ENCODE measurements around the gene RIPK4. TPM values are rescaled to one million over a fixed set of nuclear protein-coding genes. Genes with fewer than 3 reads are reported as not detected.
"Not testable (repeated sequence)": the region's sequence is repeated elsewhere in the genome, so short reads cannot be mapped to it uniquely, and the experiment has no call there.

RIPK4 gene
- polyA plus RNA-seq, 1 donor from 2014 or later: not detected

DNA sequence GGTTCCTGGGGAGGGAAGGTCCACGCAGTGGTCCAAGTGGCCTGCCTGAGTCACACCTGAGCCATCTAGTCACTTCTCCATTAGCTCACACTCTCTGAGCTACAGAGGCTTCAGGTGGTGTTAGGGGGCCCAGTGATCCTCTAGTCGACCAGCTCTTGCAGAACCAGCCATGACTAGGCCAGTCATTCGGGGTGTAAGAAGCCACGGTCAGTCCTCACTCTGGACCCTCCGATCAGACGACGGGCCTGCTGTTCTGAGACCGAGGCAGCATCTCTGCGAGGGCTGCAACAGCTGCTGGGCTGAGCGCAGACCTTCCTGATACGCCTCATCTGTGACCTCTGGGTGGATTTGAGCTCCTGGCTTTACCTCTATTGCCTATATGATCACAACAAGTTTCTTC, 68.8 kb downstream of the RIPK4 start:
- TF ChIP-seq POLR2AphosphoS5 (IDR thresholded peaks at IDR 0.05): no peak
- TF ChIP-seq, protein P1, sequence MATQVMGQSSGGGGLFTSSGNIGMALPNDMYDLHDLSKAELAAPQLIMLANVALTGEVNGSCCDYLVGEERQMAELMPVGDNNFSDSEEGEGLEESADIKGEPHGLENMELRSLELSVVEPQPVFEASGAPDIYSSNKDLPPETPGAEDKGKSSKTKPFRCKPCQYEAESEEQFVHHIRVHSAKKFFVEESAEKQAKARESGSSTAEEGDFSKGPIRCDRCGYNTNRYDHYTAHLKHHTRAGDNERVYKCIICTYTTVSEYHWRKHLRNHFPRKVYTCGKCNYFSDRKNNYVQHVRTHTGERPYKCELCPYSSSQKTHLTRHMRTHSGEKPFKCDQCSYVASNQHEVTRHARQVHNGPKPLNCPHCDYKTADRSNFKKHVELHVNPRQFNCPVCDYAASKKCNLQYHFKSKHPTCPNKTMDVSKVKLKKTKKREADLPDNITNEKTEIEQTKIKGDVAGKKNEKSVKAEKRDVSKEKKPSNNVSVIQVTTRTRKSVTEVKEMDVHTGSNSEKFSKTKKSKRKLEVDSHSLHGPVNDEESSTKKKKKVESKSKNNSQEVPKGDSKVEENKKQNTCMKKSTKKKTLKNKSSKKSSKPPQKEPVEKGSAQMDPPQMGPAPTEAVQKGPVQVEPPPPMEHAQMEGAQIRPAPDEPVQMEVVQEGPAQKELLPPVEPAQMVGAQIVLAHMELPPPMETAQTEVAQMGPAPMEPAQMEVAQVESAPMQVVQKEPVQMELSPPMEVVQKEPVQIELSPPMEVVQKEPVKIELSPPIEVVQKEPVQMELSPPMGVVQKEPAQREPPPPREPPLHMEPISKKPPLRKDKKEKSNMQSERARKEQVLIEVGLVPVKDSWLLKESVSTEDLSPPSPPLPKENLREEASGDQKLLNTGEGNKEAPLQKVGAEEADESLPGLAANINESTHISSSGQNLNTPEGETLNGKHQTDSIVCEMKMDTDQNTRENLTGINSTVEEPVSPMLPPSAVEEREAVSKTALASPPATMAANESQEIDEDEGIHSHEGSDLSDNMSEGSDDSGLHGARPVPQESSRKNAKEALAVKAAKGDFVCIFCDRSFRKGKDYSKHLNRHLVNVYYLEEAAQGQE (IDR thresholded peaks at IDR 0.05; ENCODE audit: borderline replicate concordance): no peak
- TF ChIP-seq EP300 (conservative IDR thresholded peaks at IDR 0.05; ENCODE audit: poor library complexity, severe bottlenecking): no peak
- no peak for TF ChIP-seq TAF1 (IDR thresholded peaks at IDR 0.05; ENCODE audit: low read depth)
- TF ChIP-seq EZH2 (IDR thresholded peaks at IDR 0.05; ENCODE audit: borderline replicate concordance, insufficient read depth, low read length, poor library complexity, severe bottlenecking): no peak
- no peak for TF ChIP-seq CTCF (IDR thresholded peaks at IDR 0.05; ENCODE audit: poor library complexity, severe bottlenecking)
- no peak for TF ChIP-seq SMC3 (conservative IDR thresholded peaks at IDR 0.05; ENCODE audit: poor library complexity)
- TF ChIP-seq RAD21 (conservative IDR thresholded peaks at IDR 0.05): no peak
- TF ChIP-seq MXI1 (conservative IDR thresholded peaks at IDR 0.05; ENCODE audit: poor library complexity, severe bottlenecking): no peak
- no peak overlapping the region for H3K4me3 ChIP-seq (ENCODE audit: low read length)
- no peak overlapping the region for H2AFZ ChIP-seq (ENCODE audit: low read depth, low read length)
- no peak overlapping the region for H3K27ac ChIP-seq (ENCODE audit: low read length)
- H3K4me2 ChIP-seq (ENCODE audit: low read length): no peak overlapping the region
- H3K9me3 ChIP-seq (ENCODE audit: low read length): no peaks in the 10 kb centered on the region
- no peaks in the 10 kb centered on the region for H3F3A ChIP-seq (ENCODE audit: insufficient read depth, low read length, poor library complexity, severe bottlenecking)
- no peaks in the 10 kb centered on the region for H3K79me2 ChIP-seq (replicated peaks; ENCODE audit: insufficient read depth, low read length)
- H3K27me3 ChIP-seq (ENCODE audit: insufficient read depth, low read depth, low read length): no peaks in the 10 kb centered on the region
- H3K9ac ChIP-seq (ENCODE audit: low read length): no peak overlapping the region
- no peaks in the 10 kb centered on the region for H4K20me1 ChIP-seq (ENCODE audit: insufficient read depth)
- no peaks in the 10 kb centered on the region for H3K36me3 ChIP-seq (ENCODE audit: insufficient read depth, low read length)
- no peaks in the 10 kb centered on the region for H3K9me2 ChIP-seq (ENCODE audit: insufficient read depth, low read length)

- no peak overlapping the region for H2AFZ ChIP-seq (ENCODE audit: low read depth, low read length)
- H3F3A ChIP-seq (ENCODE audit: insufficient read depth, low read length, poor library complexity, severe bottlenecking): no peaks in the 10 kb centered on the region
- no peak overlapping the region for H3K4me2 ChIP-seq (ENCODE audit: low read length)
- no peak overlapping the region for H3K4me3 ChIP-seq (ENCODE audit: low read length)
- H3K9me2 ChIP-seq (ENCODE audit: insufficient read depth, low read length): no peaks in the 10 kb centered on the region
- no peak overlapping the region for H3K27ac ChIP-seq (ENCODE audit: low read length)
- no peaks in the 10 kb centered on the region for H3K9me3 ChIP-seq (ENCODE audit: low read length)
- H3K9ac ChIP-seq (ENCODE audit: low read length): no peak overlapping the region
- H4K20me1 ChIP-seq (ENCODE audit: insufficient read depth): no peaks in the 10 kb centered on the region
- no peaks in the 10 kb centered on the region for H3K36me3 ChIP-seq (ENCODE audit: insufficient read depth, low read length)
- no peaks in the 10 kb centered on the region for H3K79me2 ChIP-seq (replicated peaks; ENCODE audit: insufficient read depth, low read length)
- H3K27me3 ChIP-seq (ENCODE audit: insufficient read depth, low read depth, low read length): no peaks in the 10 kb centered on the region
- no peak for TF ChIP-seq EZH2 (IDR thresholded peaks at IDR 0.05; ENCODE audit: borderline replicate concordance, insufficient read depth, low read length, poor library complexity, severe bottlenecking)
- TF ChIP-seq, protein P1 (IDR thresholded peaks at IDR 0.05; ENCODE audit: borderline replicate concordance): no peak
- no peak for TF ChIP-seq POLR2AphosphoS5 (IDR thresholded peaks at IDR 0.05)
- no peak for TF ChIP-seq MXI1 (conservative IDR thresholded peaks at IDR 0.05; ENCODE audit: poor library complexity, severe bottlenecking)
- TF ChIP-seq SMC3 (conservative IDR thresholded peaks at IDR 0.05; ENCODE audit: poor library complexity): no peak
- TF ChIP-seq RAD21 (conservative IDR thresholded peaks at IDR 0.05): no peak
- no peak for TF ChIP-seq TAF1 (IDR thresholded peaks at IDR 0.05; ENCODE audit: low read depth)
- TF ChIP-seq EP300 (conservative IDR thresholded peaks at IDR 0.05; ENCODE audit: poor library complexity, severe bottlenecking): no peak
- no peak for TF ChIP-seq CTCF (IDR thresholded peaks at IDR 0.05; ENCODE audit: poor library complexity, severe bottlenecking)
Observed at GRCh38 chr21:41695513-41695912, 71.3 kb downstream of the RIPK4 start.

DNA sequence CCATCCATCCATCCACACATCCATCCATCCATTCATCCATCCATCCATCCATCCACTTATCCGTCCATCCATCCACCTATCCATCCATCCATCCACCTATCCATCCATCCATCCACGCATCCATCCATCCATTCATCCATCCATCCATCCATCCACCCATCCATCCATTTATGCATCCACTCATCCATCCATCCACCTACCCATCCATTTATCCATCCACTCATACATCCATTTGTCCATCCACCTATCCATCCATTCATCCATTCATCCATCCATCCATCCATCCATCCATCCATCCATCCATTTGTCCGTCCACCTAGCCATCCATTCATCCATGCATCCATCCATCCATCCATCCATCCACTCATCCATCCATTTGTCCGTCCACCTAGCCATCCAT, 72.8 kb downstream of the RIPK4 start:
- H3K27me3 ChIP-seq (ENCODE audit: insufficient read depth, low read depth, low read length); H3K9ac ChIP-seq (ENCODE audit: low read length): not testable (repeated sequence)

More for the DNA sequence above, 72.8 kb downstream of the RIPK4 start:
- H3K36me3 ChIP-seq (ENCODE audit: insufficient read depth, low read length); H4K20me1 ChIP-seq (ENCODE audit: insufficient read depth); H3K27ac ChIP-seq (ENCODE audit: low read length); H2AFZ ChIP-seq (ENCODE audit: low read depth, low read length); H3F3A ChIP-seq (ENCODE audit: insufficient read depth, low read length, poor library complexity, severe bottlenecking); H3K4me2 ChIP-seq (ENCODE audit: low read length); H3K79me2 ChIP-seq (replicated peaks; ENCODE audit: insufficient read depth, low read length); H3K9me3 ChIP-seq (ENCODE audit: low read length); H3K4me3 ChIP-seq (ENCODE audit: low read length); H3K9me2 ChIP-seq (ENCODE audit: insufficient read depth, low read length): not testable (repeated sequence)
